Fibroblast of mammary gland (primary cell): ENCODE results near the gene JAKMIP2.

ENCODE experiments used
- DNase-seq: peaks from one replicate; pipeline ENCODE4 v3.0.0-alpha.2; 2010; ENCODE audit warnings: low read depth
- H3K4me3 ChIP-seq: 2 replicates; pipeline ENCODE4 v1.5.1; 2011; ENCODE audit warnings: low read depth, mild to moderate bottlenecking, low read length, moderate library complexity; ENCODE audit not compliant: control insufficient read depth
- TF ChIP-seq, protein P1 (sequence below): conservative IDR thresholded peaks from 2 replicates; pipeline ENCODE4 v1.5.1; 2011; ENCODE audit warnings: low read depth, low read length, inconsistent platforms; ENCODE audit not compliant: control insufficient read depth, insufficient read depth

The JAKMIP2 gene

DNA sequence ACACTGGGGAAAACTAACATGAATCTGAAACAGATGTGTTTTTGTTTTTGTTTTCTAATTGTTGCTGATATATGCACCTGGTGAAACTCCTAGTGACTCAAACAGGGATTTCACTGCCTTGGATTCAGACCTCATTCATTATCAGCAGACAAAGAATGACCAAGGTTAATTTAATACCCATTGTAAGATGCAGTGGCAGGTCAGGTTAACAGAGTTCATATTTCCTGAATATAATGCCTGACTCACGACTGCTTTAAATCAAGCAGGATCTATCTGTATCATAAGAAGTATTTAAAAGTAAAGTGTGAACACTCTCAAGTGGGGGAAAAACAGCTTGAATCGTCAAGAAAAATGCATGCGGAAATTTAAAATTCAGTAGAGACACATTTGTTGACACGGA lies 5.5 kb downstream of the JAKMIP2 start:
- TF ChIP-seq, protein P1, sequence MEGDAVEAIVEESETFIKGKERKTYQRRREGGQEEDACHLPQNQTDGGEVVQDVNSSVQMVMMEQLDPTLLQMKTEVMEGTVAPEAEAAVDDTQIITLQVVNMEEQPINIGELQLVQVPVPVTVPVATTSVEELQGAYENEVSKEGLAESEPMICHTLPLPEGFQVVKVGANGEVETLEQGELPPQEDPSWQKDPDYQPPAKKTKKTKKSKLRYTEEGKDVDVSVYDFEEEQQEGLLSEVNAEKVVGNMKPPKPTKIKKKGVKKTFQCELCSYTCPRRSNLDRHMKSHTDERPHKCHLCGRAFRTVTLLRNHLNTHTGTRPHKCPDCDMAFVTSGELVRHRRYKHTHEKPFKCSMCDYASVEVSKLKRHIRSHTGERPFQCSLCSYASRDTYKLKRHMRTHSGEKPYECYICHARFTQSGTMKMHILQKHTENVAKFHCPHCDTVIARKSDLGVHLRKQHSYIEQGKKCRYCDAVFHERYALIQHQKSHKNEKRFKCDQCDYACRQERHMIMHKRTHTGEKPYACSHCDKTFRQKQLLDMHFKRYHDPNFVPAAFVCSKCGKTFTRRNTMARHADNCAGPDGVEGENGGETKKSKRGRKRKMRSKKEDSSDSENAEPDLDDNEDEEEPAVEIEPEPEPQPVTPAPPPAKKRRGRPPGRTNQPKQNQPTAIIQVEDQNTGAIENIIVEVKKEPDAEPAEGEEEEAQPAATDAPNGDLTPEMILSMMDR = no peak
- no peak for DNase-seq
- no peak overlapping the region for H3K4me3 ChIP-seq

DNA sequence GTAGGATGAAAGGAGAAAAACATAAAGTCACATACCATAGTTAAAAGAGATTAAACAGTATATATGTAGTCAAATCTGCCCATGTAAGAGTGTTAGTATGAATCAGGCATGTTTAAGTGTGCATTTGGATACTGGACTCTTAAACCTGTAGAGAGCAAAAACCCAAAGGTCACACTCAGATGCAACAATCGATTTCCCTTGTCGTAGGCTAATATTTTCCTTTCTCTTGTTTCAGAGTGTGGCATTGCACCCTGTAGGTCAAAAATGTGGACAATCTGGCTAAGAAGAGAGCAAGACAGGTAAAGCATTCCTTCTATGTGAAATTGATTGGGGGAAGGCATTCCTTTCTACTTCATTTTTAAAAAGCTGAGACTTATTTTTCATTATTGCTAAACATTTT lies 8.9 kb downstream of the JAKMIP2 start:
- TF ChIP-seq, protein P1 = no peak
- no peak for DNase-seq
- H3K4me3 ChIP-seq = no peak overlapping the region

DNA sequence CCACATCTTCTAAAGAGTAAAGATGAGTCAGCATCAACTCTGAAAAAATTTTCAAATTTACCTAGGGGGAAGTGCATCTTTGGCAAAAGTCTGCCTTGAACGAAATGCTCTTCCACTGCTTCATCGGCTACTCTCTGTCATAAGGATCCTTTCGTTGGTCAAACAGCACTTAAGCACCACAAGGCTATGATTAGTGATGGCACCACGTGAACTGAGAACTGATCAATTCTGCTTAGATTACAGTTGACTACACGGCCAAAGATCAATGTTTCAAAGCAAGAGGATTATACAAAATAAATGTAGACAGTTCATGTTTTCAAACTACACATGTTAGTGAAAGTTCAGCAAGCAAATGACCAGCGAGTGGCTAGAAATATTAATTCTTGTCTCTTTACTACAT lies 9.4 kb downstream of the JAKMIP2 start:
- TF ChIP-seq, protein P1 = no peak
- H3K4me3 ChIP-seq = no peak overlapping the region
- DNase-seq = no peak

DNA sequence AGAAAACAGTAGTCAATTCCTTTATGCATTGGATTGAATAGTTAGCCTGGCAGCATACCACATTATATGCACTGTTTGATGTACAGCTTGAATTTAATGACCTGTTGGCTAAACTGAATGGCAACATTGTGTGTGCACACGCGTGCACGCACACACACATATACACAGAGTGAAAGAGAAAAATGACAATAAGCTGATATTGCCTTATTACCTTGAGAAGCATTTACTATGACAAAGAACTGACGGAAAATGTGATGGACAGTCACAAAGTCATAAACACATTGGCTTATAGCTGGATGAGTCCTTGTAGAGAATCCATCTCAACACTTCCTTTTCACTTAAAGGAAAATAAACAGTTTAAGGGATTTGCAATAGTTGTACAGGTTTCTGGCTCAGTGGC lies 15.5 kb downstream of the JAKMIP2 start:
- TF ChIP-seq, protein P1 = no peak
- DNase-seq = no peak
- H3K4me3 ChIP-seq = no peak overlapping the region

DNA sequence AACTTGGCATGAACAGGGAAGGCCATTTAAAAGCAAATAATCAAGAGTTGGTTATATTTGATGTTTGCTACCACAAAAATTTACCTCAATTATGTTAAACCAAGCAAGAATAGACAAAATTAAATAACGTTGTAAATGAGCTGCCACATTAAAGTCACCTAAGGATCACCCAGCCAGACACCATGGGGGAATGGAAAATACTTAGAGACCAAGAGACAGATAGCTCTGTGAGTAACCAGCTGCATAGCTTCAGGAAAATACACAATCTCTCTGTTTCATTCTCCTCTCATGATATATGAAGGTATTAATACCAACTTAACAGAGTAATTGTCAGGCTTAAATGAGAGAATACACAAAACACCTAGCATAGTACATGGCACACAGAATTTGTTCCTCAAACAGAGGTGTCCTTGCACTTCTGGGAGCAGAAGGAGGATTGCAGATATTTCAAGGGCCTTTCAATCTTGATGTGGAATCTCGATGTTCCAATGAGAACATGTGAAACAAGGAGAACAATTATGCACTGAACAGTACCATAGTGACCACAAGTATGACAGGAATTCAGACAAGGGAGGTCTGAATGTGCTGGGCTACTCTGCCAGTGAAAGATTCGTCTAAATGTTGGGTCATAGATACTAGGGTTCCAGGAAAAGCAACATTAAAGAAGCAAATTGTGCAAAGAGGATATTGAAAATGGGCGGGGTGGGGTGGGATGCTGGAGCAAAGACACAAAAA lies 18.6 kb downstream of the JAKMIP2 start:
- TF ChIP-seq, protein P1 = no peak
- H3K4me3 ChIP-seq = no peak overlapping the region
- peak; percentile 11 for DNase-seq

DNA sequence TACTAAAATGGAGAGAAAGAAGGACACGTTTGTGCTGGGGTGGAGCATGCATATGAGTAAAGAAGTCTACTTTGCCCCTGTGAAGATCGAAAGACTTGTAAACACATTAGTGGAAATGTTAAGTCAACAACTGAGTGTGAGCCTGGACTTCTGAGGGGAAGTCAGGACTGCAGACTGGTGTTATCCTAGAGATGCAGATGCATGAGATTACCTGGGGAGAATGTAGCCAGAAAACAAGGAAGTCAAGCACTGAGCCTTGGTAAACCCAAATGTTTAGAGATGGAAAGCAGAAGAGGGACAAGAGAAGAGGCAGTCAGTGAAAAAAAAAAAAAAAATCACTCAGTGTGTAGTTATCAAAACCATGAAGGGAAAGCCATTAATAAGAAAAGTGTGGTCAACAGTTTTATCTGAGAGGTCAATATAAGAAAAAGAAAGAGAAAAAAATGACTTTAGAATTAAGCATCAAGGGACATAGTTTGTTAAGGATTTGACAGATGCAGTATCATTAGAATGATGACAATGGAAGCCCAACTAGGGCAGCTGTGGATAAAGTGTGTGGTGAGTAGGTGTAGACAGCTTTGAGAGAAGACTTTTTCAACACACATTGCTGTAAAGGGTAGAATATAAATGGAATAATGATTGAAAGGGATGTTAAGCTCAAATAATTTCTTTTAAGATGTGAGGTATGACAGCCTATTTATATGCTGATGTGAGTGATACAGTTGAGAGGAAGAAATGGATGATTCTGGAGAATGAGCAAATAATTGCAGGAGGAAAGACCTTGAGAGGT lies 22.2 kb downstream of the JAKMIP2 start:
- TF ChIP-seq, protein P1 = no peak
- no peak overlapping the region for H3K4me3 ChIP-seq
- DNase-seq = no peak

DNA sequence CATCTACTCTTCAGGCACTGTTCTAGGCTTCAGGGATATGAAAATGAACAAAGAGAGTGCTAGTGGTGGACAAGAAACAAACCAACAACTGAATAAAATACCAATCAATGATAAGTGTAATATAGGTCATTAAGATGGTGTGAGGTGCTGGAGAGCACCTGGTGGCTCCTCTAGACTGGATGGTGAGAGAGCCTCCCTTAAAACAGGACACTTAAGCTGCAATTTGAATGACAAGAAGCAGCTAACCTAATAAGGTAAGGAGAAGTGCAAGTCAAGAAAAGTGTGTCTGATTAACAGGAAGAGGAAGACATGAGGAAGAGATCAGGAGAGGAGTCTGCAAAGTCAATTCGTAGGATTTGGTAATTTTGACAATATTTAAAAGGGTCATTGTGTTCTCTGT lies 23.1 kb downstream of the JAKMIP2 start:
- TF ChIP-seq, protein P1 = no peak
- no peak for DNase-seq
- H3K4me3 ChIP-seq = no peak overlapping the region
